Stomach (tissue), 9 donors: ENCODE data around the gene PECR. TPM values are rescaled to one million over a fixed set of nuclear protein-coding genes. Genes with fewer than 3 reads are reported as not detected.

Experiments used
- DNase-seq, 2 donors: peaks; one replicate each; pipeline versions ENCODE4 v3.0.0 to v3.0.0-alpha.2; 2013 to 2019
- H3K27ac ChIP-seq, 5 donors: fragments of 200-600 bp in 4 of 5; sonication (generic) in 4 of 5; one replicate each; pipeline ENCODE4 v1.5.1; 2013 to 2019; ENCODE audit warnings: mild to moderate bottlenecking in 1 of 5, moderate library complexity in 1 of 5
- H3K27me3 ChIP-seq, 3 donors: fragments of 200-600 bp; sonication (generic); one replicate each; pipeline ENCODE4 v1.5.1; 2017 to 2019; ENCODE audit warnings: mixed run types in 1 of 3
- H3K36me3 ChIP-seq, 4 donors: fragments of 200-600 bp; sonication (generic); 1 replicate in 3 of 4; 2 replicates in 1 of 4; pipeline ENCODE4 v1.5.1; 2016 to 2019
- H3K4me1 ChIP-seq, 4 donors: fragments of 200-600 bp; sonication (generic); one replicate each; pipeline ENCODE4 v1.5.1; 2016 to 2019
- H3K4me3 ChIP-seq, 4 donors: fragments of 200-600 bp; sonication (generic) in 3 of 4; one replicate each; pipeline ENCODE4 v1.5.1; 2016 to 2019; ENCODE audit warnings: mild to moderate bottlenecking in 1 of 4
- H3K9me3 ChIP-seq, 4 donors: fragments of 200-600 bp; sonication (generic); one replicate each; pipeline ENCODE4 v1.5.1; 2016 to 2019
- EP300 ChIP-seq: sonication (generic); formaldehyde crosslinking; IDR thresholded peaks from one replicate; pipeline ENCODE4 v1.6.1; 2017; ENCODE audit warnings: antibody characterized with exemption
- POLR2A ChIP-seq, 4 donors: fragments of 450-650 bp; IDR thresholded peaks; one replicate each; pipeline ENCODE4 v1.6.1; 2016; ENCODE audit warnings: antibody characterized with exemption in 4 of 4, control low read depth in 2 of 4, mild to moderate bottlenecking in 1 of 4, moderate library complexity in 1 of 4
- POLR2AphosphoS5 ChIP-seq, 3 donors: sonication (generic); formaldehyde crosslinking; IDR thresholded peaks; one replicate each; pipeline ENCODE4 v1.6.1; 2016; ENCODE audit warnings: antibody characterized with exemption in 3 of 3
- WGBS, 5 donors: extraction: QIAGEN DNeasy Blood & Tissue Kit in 3 of 5; methylation state at CpG; one replicate each; pipeline versions ENCODE4 v1.1.5 to v1.1.7; 2013 to 2018; 5-methylcytosine and 5-hydroxymethylcytosine counted together
- intact Hi-C: fragments of 100-400 bp; cut with DNase I; formaldehyde crosslinking; loops from one replicate; pipeline ENCODE4 v1.15.1; 2023; ENCODE audit warnings: low total_unique reads
- polyA plus RNA-seq, 3 donors: library from polyadenylated mRNA; stranded (reverse); fragments of 200-250 nt; gene quantifications; one replicate each; pipeline ENCODE4 v1.2.3, GENCODE V29; 2013
- total RNA-seq, 5 donors: library from RNA; depleted of rRNA; stranded (reverse); fragments of >200 nt; gene quantifications; one replicate each; pipeline versions ENCODE4 v1.1.0 to v1.2.3, GENCODE V29; 2014 to 2016
- TF ChIP-seq, protein P1 (sequence below), 7 experiments: fragments of 450-650 bp in 4 of 7; fragments of 200-600 bp in 3 of 7; sonication (generic) in 3 of 7; IDR thresholded peaks; one replicate each; pipeline ENCODE4 v1.5.1; 2016 to 2019; ENCODE audit warnings: antibody characterized with exemption in 7 of 7, control low read depth in 2 of 7, mild to moderate bottlenecking in 1 of 7
- donor health status: healthy with polysubstance abuse.
- donor health status: Bipolar disorder and iron deficiency.
- donor health status: healthy.

Gene PECR
- total and polyA plus RNA-seq, 8 donors = 4.1 to 71.8 (median 6.2) TPM; not detected in 1

DNA sequence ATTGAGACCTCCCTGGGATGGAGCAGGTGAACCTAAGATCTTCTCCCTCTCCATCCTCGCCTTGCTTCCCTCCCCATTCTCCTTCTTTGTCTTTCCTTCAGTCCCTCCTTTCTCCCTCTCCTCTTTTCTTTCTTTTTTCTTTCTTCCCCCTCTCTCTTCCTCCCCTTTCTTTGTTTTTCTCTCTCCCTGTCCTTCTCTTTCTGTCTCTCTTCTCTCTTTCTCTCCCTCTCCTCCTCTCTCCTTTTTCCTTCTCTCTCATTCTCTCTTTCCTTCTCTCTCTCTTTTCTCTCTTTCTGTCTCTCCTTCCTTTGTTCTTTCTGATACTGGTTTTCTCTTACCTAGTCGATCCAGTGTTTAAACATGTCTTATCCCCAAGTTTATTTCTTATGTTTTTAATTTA is 78.9 kb downstream of the PECR start:
- Histone ChIP-seq H3K27me3 (no peaks in the 10 kb centered on the region), H3K4me1 (peaks cover 0 to 8% (median 2%) of the 10 kb centered on the region in 4 donors), H3K27ac (no peak overlapping the region), H3K36me3 (peaks cover 0 to 7% (median 3%) of the 10 kb centered on the region in 4 donors), H3K4me3 (no peak overlapping the region), H3K9me3 (no peaks in the 10 kb centered on the region)
- DNase-seq = no peak
- TF ChIP-seq POLR2AphosphoS5 (IDR thresholded peaks at IDR 0.05) = no peak
- no peak for TF ChIP-seq POLR2A (IDR thresholded peaks at IDR 0.05)
- TF ChIP-seq, protein P1, sequence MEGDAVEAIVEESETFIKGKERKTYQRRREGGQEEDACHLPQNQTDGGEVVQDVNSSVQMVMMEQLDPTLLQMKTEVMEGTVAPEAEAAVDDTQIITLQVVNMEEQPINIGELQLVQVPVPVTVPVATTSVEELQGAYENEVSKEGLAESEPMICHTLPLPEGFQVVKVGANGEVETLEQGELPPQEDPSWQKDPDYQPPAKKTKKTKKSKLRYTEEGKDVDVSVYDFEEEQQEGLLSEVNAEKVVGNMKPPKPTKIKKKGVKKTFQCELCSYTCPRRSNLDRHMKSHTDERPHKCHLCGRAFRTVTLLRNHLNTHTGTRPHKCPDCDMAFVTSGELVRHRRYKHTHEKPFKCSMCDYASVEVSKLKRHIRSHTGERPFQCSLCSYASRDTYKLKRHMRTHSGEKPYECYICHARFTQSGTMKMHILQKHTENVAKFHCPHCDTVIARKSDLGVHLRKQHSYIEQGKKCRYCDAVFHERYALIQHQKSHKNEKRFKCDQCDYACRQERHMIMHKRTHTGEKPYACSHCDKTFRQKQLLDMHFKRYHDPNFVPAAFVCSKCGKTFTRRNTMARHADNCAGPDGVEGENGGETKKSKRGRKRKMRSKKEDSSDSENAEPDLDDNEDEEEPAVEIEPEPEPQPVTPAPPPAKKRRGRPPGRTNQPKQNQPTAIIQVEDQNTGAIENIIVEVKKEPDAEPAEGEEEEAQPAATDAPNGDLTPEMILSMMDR (IDR thresholded peaks at IDR 0.05) = no peak
- TF ChIP-seq EP300 = no peak
- intact Hi-C loops = no loop called here
- 74 to 89% (median 83%) methylated on average over 2 of the region's 2 CpGs for WGBS, 5 donors

DNA sequence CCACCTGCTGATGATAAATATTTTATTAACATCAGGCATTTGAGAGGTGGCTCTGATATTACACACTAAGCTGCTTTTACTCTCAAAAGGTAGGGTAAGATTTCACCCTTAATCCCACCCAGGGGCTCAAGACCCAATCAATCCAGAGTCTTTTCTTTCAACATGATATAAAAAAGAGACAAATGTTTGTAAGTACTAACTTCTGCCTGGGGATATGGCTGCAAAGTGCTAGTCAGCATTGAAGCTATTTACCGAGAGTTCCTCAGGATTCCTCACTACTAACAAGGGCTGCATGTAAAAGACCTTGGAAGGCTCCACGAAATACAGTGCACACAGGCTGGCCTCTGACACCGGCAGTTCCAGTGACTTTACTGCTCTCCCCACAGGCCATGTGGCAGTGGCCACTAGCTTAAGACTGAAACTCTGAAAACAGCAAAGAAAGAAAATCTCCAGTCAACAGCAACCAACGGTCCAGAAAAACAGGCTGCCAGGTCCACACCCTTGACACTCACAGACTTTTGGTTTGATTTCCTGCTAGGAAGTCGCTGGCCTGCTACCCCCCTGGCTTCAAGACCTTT is 79.4 kb downstream of the PECR start:
- 35 to 46% (median 38%) methylated on average over 5 of the region's 5 CpGs for WGBS, 5 donors

DNA sequence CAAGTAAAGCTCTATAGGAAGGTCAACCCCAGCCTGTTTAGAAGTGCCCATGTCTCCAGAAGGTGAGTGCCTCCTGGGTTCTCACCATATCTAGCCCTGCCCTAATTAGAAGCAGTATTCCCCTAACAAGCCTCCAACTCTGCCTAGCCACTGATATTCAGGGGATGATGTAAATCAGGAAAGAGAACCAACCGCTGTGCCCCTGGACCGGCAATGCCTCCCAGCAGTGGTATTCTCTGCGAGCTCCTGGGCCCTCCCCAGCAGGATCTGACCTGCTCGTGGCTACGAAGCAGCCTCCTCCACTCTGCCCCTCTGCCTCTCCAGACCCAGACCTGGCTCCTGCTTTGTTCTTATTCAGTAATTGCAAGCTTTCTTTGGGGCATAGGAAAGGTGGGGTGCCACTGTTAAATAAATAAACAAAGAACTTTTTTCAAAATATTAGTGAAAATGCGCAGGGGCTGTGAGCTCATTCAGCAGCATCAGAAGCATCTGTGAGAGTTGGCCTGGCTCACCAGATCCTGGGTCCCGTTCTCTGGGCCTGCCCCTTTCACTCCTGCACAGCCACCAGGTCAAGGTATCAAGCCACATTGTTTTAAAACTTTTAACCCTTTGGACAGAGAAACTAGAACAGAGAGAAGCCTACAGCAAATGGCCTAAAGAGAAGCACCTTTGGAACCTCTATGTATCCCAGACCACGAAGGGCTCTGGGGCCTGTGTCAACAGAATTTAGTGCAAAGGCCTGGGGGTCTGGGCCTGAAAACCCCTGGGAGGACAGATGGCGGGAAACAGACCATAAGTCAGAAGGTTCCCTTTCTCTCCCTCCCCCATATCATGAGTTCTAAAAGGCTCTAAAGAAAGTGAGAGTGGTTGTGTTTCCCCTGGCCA is 80.2 kb downstream of the PECR start:
- DNase-seq = no peak
- TF ChIP-seq EP300 (no peak), POLR2A (IDR thresholded peaks at IDR 0.05) (no peak), POLR2AphosphoS5 (IDR thresholded peaks at IDR 0.05) (no peak)
- TF ChIP-seq, protein P1 (IDR thresholded peaks at IDR 0.05) = no peak
- H3K4me1 ChIP-seq = peaks cover 0 to 8% (median 2%) of the 10 kb centered on the region in 4 donors
- 69 to 77% (median 70%) methylated on average over 9 of the region's 9 CpGs for WGBS, 5 donors
- H3K27me3 ChIP-seq = no peaks in the 10 kb centered on the region
- H3K36me3 ChIP-seq = peaks cover 0 to 10% (median 7%) of the 10 kb centered on the region in 4 donors
- intact Hi-C loops = no loop called here
- H3K4me3 ChIP-seq = no peak overlapping the region
- no peaks in the 10 kb centered on the region for H3K9me3 ChIP-seq
- no peak overlapping the region for H3K27ac ChIP-seq

More for the DNA sequence above, 79.4 kb downstream of the PECR start:
- intact Hi-C loops = no loop called here
- Histone ChIP-seq H3K27ac (no peak overlapping the region), H3K4me1 (peaks cover 0 to 8% (median 2%) of the 10 kb centered on the region in 4 donors), H3K36me3 (peaks cover 0 to 7% (median 6%) of the 10 kb centered on the region in 4 donors), H3K4me3 (no peak overlapping the region), H3K27me3 (no peaks in the 10 kb centered on the region), H3K9me3 (no peaks in the 10 kb centered on the region)
- no peak for DNase-seq
- TF ChIP-seq EP300 (no peak), POLR2A (IDR thresholded peaks at IDR 0.05) (no peak)
- TF ChIP-seq, protein P1 (IDR thresholded peaks at IDR 0.05) = no peak

DNA sequence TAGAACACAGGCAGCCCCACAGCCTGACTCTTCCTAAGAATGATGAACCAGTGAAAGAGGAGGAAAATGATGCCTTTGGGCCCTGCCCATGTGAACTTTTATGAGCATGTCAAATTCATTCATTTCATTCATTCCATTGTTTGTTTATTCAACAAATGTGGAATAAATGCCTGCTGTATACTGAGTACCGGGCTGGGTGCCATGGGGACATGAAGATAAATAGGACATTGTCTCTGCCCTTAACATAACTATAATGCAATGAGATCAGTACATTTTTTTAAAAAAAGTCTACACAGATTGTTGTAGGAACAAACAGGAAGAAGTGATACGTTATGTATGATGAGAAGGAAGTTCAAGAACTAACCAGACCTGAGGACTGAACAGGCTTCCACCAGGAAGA is 83.0 kb downstream of the PECR start:
- TF ChIP-seq POLR2AphosphoS5 (IDR thresholded peaks at IDR 0.05) (no peak), EP300 (no peak), POLR2A (IDR thresholded peaks at IDR 0.05) (no peak)
- TF ChIP-seq, protein P1 (IDR thresholded peaks at IDR 0.05) = no peak
- WGBS, 5 donors = 69 to 81% (median 71%) methylated on average over 2 of the region's 2 CpGs
- H3K27ac ChIP-seq = no peak overlapping the region
- no peak overlapping the region for H3K4me3 ChIP-seq
- intact Hi-C loops = no loop called here
- H3K27me3 ChIP-seq = no peaks in the 10 kb centered on the region
- no peak for DNase-seq
- peaks cover 0 to 19% (median 15%) of the 10 kb centered on the region in 4 donors for H3K36me3 ChIP-seq
- no peaks in the 10 kb centered on the region for H3K9me3 ChIP-seq
- peaks cover 0 to 8% (median 0%) of the 10 kb centered on the region in 4 donors for H3K4me1 ChIP-seq
